A673 (cell line): ENCODE data around the gene TSGA10IP. TPM values are rescaled to one million over a fixed set of nuclear protein-coding genes. Genes with fewer than 3 reads are reported as not detected.

Experiments
- Bru-seq: library from RNA; stranded (reverse); fragments of 400-500 nt; gene quantifications from one replicate; lab custom pipeline; 2021; lab: Mats Ljungman, UMichigan
- BruChase-seq, 2 experiments: library from RNA; stranded (reverse); fragments of 400-500 nt; gene quantifications; one replicate each; lab custom pipeline; 2021; lab: Mats Ljungman, UMichigan
- BruUV-seq: library from RNA; stranded (reverse); fragments of 400-500 nt; replicated peaks from 2 replicates; lab custom pipeline; 2021; lab: Mats Ljungman, UMichigan
- CTCF ChIA-PET: fragments of 300-600 bp; sonication (Branson Sonifier 250); formaldehyde crosslinking; loops from one replicate; lab custom pipeline; 2022; ENCODE audit warnings: antibody characterized with exemption; lab: Charles Lee
- POLR2A ChIA-PET: fragments of 300-600 bp; sonication (Branson Sonifier 250); formaldehyde crosslinking; loops from one replicate; lab custom pipeline; 2022; ENCODE audit warnings: antibody characterized with exemption; ENCODE audit not compliant: low non-redundant PET; lab: Charles Lee
- DNase-seq: peaks from one replicate; pipeline ENCODE4 v3.0.0-alpha.2; 2015; ENCODE audit warnings: low spot score
- H3K27ac ChIP-seq: fragments of 200-600 bp; sonication (generic); 2 replicates; pipeline ENCODE4 v1.5.1; 2016; ENCODE audit warnings: mixed run types, low read depth, mild to moderate bottlenecking, mixed read lengths, antibody characterized with exemption, low read length; ENCODE audit not compliant: poor library complexity, severe bottlenecking
- H3K27me3 ChIP-seq: fragments of 200-600 bp; sonication (generic); replicated peaks from 2 replicates; pipeline ENCODE4 v1.6.1; 2017; ENCODE audit warnings: mixed run types, low read depth, mild to moderate bottlenecking, mixed read lengths, antibody characterized with exemption, low read length; ENCODE audit not compliant: insufficient read depth, poor library complexity
- H3K36me3 ChIP-seq: fragments of 200-600 bp; sonication (generic); 2 replicates; pipeline ENCODE4 v1.6.1; 2016; ENCODE audit warnings: mixed run types, mild to moderate bottlenecking, mixed read lengths, antibody characterized with exemption, low read length; ENCODE audit not compliant: insufficient read depth, poor library complexity, severe bottlenecking
- H3K4me1 ChIP-seq: fragments of 200-600 bp; sonication (generic); 2 replicates; pipeline ENCODE4 v1.6.1; 2017; ENCODE audit warnings: mixed run types, mild to moderate bottlenecking, mixed read lengths, antibody characterized with exemption, low read length; ENCODE audit not compliant: insufficient read depth, poor library complexity, severe bottlenecking
- H3K4me3 ChIP-seq: fragments of 200-600 bp; sonication (generic); 2 replicates; pipeline ENCODE4 v1.5.1; 2016; ENCODE audit warnings: low read depth, mixed run types, mild to moderate bottlenecking, mixed read lengths, low read length; ENCODE audit not compliant: poor library complexity, severe bottlenecking
- H3K9me3 ChIP-seq: fragments of 200-600 bp; sonication (generic); 2 replicates; pipeline ENCODE4 v1.6.1; 2016; ENCODE audit warnings: mixed run types, low read depth, mild to moderate bottlenecking, mixed read lengths, antibody characterized with exemption, low read length; ENCODE audit not compliant: poor library complexity, severe bottlenecking
- CTCF ChIP-seq: fragments of 300-800, 200-600 bp; sonication (generic); conservative IDR thresholded peaks from 2 replicates; pipeline ENCODE4 v1.5.1; 2017; ENCODE audit warnings: low read depth, mild to moderate bottlenecking, antibody characterized with exemption, low read length, moderate library complexity, mixed read lengths
- EZH2 ChIP-seq: fragments of 200-600 bp; sonication (generic); IDR thresholded peaks from 2 replicates; pipeline ENCODE4 v1.6.1; 2017; ENCODE audit warnings: borderline replicate concordance, low read depth, mild to moderate bottlenecking, mixed read lengths, antibody characterized with exemption, low read length; ENCODE audit not compliant: poor library complexity, severe bottlenecking
- intact Hi-C: fragments of 100-400 bp; cut with micrococcal nuclease; formaldehyde crosslinking; loops from one replicate; pipeline ENCODE4 v1.10.0; 2022; ENCODE audit not compliant: unreplicated experiment
- long read RNA-seq: library from polyadenylated mRNA; stranded (forward); transcript quantifications from one replicate; pipeline ENCODE4 v2.0.0, GENCODE V29; 2022
- total RNA-seq: library from RNA; stranded (reverse); gene quantifications from 2 replicates; pipeline ENCODE4 v1.2.3, GENCODE V29; 2021

TSGA10IP gene
- total RNA-seq (not detected in 2 replicates), Bru-seq, nascent RNA (not detected), BruChase-seq, experiment 1, labeled RNA remaining after a 2-hour chase (not detected), BruChase-seq, experiment 2, labeled RNA remaining after a 6-hour chase (not detected)
- long read RNA-seq: 0 reads

- no peaks in the 10 kb centered on the region for H3K9me3 ChIP-seq
- CTCF ChIA-PET: no interaction called here
- H3K4me1 ChIP-seq: no peaks in the 10 kb centered on the region
- H3K27me3 ChIP-seq: no peaks in the 10 kb centered on the region
- BruUV-seq: no TSS peak
- H3K4me3 ChIP-seq: no peak within 1 kb of the TSS
- no peak within 1 kb of the TSS for H3K27ac ChIP-seq
- TF ChIP-seq EZH2: no peak
- intact Hi-C loops: no loop called here
- POLR2A ChIA-PET: no interaction called here
- DNase-seq: no peak
- no peaks in the 10 kb centered on the region for H3K36me3 ChIP-seq
These were observed at the start of gene TSGA10IP for GRCh38 chr11:65945430-65945911. TSS of gene TSGA10IP (plus strand) at chr11:65945480. CDS start at chr11:65945676, 196 bp downstream.

GRCh38 chr11:65895482-65895981, 49.7 kb upstream of the TSGA10IP start:
- Histone ChIP-seq H3K27ac (no peak overlapping the region), H3K27me3 (no peaks in the 10 kb centered on the region), H3K36me3 (no peaks in the 10 kb centered on the region), H3K4me1 (peaks cover 30% of the 10 kb centered on the region), H3K4me3 (no peak overlapping the region), H3K9me3 (no peaks in the 10 kb centered on the region)
- TF ChIP-seq EZH2 (no peak), CTCF (no peak)
- DNase-seq: no peak
- ChIA-PET POLR2A (no interaction called here), CTCF (no interaction called here)
- BruUV-seq: no TSS peak
- intact Hi-C loops: no loop called here

GRCh38 chr11:65896034-65896999, 49.0 kb upstream of the TSGA10IP start:
- ChIA-PET POLR2A (no interaction called here), CTCF (no interaction called here)
- BruUV-seq: no TSS peak
- no peaks in the 10 kb centered on the region for H3K27me3 ChIP-seq
- TF ChIP-seq CTCF: no peak
- TF ChIP-seq EZH2: no peak
- no peaks in the 10 kb centered on the region for H3K36me3 ChIP-seq
- H3K4me3 ChIP-seq: no peak overlapping the region
- intact Hi-C loops: no loop called here
- peaks cover 30% of the 10 kb centered on the region for H3K4me1 ChIP-seq
- no peak overlapping the region for H3K27ac ChIP-seq
- no peaks in the 10 kb centered on the region for H3K9me3 ChIP-seq
- DNase-seq: no peak
